Purkinje cell (primary cell): Measurements from ENCODE around the gene IRF8. TPM values are rescaled to one million over a fixed set of nuclear protein-coding genes. Genes with fewer than 3 reads are reported as not detected.

Experiments used
- polyA plus RNA-seq: library from polyadenylated mRNA; unstranded; fragments of >200 nt; fragmentation: Nextera tagmentation; gene quantifications from 2 replicates; pipeline ENCODE4 v1.2.1, GENCODE V29; 2014

The IRF8 gene
- polyA plus RNA-seq, result 0.32 and 0.82 TPM in 2 replicates

GRCh38 chr16:85898521-85899442 lies at the start of gene IRF8:
IRF8 (plus strand) TSS chr16:85899162; CDS start chr16:85903016, 3,854 bp downstream.

Other genes starting within 250 kb of the IRF8 start
- 0.67 TPM in 1 of 2 replicates, not detected in the other for gene GINS2, start 210.2 kb upstream of the IRF8 start, polyA plus RNA-seq
- gene C16orf74, start 148.1 kb upstream of the IRF8 start, polyA plus RNA-seq, result 0.34 TPM in 1 of 2 replicates, not detected in the other
- 21.1 and 22.4 TPM in 2 replicates for gene EMC8, start 99.6 kb upstream of the IRF8 start, polyA plus RNA-seq
- gene COX4I1, start 99.5 kb upstream of the IRF8 start, polyA plus RNA-seq, result 2,847 and 3,153 TPM in 2 replicates